ENCODE measurements around the gene NPR1. TPM values are rescaled to one million over a fixed set of nuclear protein-coding genes. Genes with fewer than 3 reads are reported as not detected.
A peak's percentile ranks its signal among the peaks of the same experiment; 100 is the strongest.

The NPR1 gene
- total and polyA plus RNA-seq, 2 donors from 2014 or later: 57.8 to 89.3 TPM

DNA sequence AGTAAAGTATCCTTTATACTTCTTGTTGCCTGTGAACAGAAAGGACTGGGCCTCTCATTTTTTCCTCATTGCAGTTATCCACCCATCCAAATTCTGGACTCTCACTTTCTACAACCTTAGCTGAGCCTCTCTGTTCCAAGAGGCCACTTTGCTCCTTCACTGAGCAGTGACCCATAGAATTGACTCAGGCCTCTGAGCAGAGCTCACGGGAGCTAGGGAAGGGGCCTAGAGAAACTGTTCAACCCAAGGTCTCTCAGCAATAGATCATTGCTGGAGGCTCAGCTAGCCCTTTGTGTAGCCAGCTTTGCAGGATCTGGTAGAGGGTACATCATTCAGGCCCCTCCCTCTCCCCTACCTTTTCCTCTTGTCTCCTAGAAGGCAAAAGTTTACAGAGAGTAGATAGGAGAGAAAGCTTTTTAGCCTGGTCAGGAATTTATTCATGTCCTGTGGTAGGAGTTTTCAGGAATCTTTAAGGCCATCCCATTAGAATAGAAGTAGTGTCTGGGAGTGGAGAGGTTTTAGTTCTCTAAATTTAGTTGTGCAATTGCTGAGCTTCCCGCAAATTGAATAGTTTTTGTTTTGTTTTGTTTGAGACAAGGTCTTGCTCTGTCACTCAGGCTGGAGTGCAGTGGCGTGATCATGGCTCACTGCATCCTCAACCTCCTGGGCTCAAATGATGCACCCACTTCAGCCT, 56.1 kb downstream of the NPR1 start:
- TF ChIP-seq, protein P1, sequence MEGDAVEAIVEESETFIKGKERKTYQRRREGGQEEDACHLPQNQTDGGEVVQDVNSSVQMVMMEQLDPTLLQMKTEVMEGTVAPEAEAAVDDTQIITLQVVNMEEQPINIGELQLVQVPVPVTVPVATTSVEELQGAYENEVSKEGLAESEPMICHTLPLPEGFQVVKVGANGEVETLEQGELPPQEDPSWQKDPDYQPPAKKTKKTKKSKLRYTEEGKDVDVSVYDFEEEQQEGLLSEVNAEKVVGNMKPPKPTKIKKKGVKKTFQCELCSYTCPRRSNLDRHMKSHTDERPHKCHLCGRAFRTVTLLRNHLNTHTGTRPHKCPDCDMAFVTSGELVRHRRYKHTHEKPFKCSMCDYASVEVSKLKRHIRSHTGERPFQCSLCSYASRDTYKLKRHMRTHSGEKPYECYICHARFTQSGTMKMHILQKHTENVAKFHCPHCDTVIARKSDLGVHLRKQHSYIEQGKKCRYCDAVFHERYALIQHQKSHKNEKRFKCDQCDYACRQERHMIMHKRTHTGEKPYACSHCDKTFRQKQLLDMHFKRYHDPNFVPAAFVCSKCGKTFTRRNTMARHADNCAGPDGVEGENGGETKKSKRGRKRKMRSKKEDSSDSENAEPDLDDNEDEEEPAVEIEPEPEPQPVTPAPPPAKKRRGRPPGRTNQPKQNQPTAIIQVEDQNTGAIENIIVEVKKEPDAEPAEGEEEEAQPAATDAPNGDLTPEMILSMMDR (IDR thresholded peaks at IDR 0.05; ENCODE audit: borderline replicate concordance, extremely low read depth, insufficient read depth): no peak
- FAIRE-seq: no peak
- intact Hi-C loops (cut with DNase I): no loop called here

DNA sequence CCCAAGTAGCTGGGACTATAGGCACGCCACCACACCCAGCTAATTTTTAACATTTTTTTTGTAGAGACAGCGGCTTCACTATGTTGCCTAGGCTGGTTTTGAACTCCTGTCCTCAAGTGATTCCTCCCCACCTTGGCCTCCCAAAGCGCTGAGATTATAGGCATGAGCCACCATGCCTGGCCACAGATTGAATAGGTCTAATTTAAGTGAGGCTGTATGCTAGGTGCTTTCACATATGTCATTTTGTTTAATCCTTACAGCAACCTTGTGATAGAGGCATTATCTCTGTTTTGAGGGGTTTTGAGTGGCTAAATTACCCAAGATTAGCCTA, 56.6 kb downstream of the NPR1 start:
- no peaks in the 10 kb centered on the region for H3K36me3 ChIP-seq (ENCODE audit: control insufficient read depth in 2 of 3, insufficient read depth in 3 of 3, low read length in 3 of 3)
- intact Hi-C loops (cut with DNase I): no loop called here
- H3K9ac ChIP-seq (ENCODE audit: low read length in 3 of 3): no peak overlapping the region
- H3K27me3 ChIP-seq (ENCODE audit: control insufficient read depth, insufficient read depth, low read length): no peaks in the 10 kb centered on the region
- TF ChIP-seq, protein P1 (IDR thresholded peaks at IDR 0.05; ENCODE audit: borderline replicate concordance, extremely low read depth, insufficient read depth): no peak
- H3K4me1 ChIP-seq (ENCODE audit: control insufficient read depth in 2 of 3, insufficient read depth in 2 of 3, low read depth in 1 of 3, low read length in 3 of 3): no peaks in the 10 kb centered on the region
- FAIRE-seq (no peak), DNase-seq (no peak)
- H3K4me3 ChIP-seq (ENCODE audit: low read length in 3 of 3): no peak overlapping the region
- H3K9me3 ChIP-seq (ENCODE audit: control insufficient read depth in 2 of 3, insufficient read depth in 1 of 3, low read length in 3 of 3): no peaks in the 10 kb centered on the region
- H3K27ac ChIP-seq (ENCODE audit: low read depth in 2 of 2, low read length in 2 of 2): no peak overlapping the region

More for the DNA sequence above, 56.1 kb downstream of the NPR1 start:
- DNase-seq: no peak
- Histone ChIP-seq H3K9ac (ENCODE audit: low read length in 3 of 3) (no peak overlapping the region), H3K27ac (ENCODE audit: low read depth in 2 of 2, low read length in 2 of 2) (no peak overlapping the region), H3K36me3 (ENCODE audit: control insufficient read depth in 2 of 3, insufficient read depth in 3 of 3, low read length in 3 of 3) (no peaks in the 10 kb centered on the region), H3K4me1 (ENCODE audit: control insufficient read depth in 2 of 3, insufficient read depth in 2 of 3, low read depth in 1 of 3, low read length in 3 of 3) (peaks cover 0 to 3% (median 0%) of the 10 kb centered on the region in 3 donors), H3K4me3 (ENCODE audit: low read length in 3 of 3) (no peak overlapping the region), H3K9me3 (ENCODE audit: control insufficient read depth in 2 of 3, insufficient read depth in 1 of 3, low read length in 3 of 3) (no peaks in the 10 kb centered on the region), H3K27me3 (ENCODE audit: control insufficient read depth, insufficient read depth, low read length) (no peaks in the 10 kb centered on the region)

DNA sequence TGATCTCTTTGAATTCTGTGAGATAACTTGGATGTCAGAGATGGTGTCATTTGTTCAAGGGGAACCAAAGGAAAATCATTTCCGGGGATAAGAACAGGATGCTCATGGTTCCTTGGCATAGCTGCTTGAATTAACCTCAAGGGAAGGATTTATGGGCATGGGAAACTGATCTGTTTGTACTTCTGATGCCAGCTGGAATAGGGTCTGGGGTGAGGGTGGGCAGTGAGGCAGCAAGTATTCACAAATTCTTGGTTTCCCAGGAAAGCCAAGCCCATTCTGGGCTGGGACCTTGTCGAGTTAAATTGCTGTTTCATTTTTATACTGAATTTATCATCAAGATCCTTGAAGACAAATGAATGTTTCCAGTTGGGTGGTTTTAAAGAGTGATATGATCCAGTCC, 63.5 kb downstream of the NPR1 start:
- H3K36me3 ChIP-seq (ENCODE audit: control insufficient read depth in 2 of 3, insufficient read depth in 3 of 3, low read length in 3 of 3): peaks cover 15 to 26% (median 18%) of the 10 kb centered on the region in 3 donors
- intact Hi-C loops (cut with DNase I): no loop called here
- no peak overlapping the region for H3K9ac ChIP-seq (ENCODE audit: low read length in 3 of 3)
- TF ChIP-seq, protein P1 (IDR thresholded peaks at IDR 0.05; ENCODE audit: borderline replicate concordance, extremely low read depth, insufficient read depth): no peak
- peak overlapping the region; percentile 32 to 52 for H3K27ac ChIP-seq (ENCODE audit: low read depth in 2 of 2, low read length in 2 of 2)
- H3K4me3 ChIP-seq (ENCODE audit: low read length in 3 of 3): no peak overlapping the region
- FAIRE-seq (no peak), DNase-seq (peak in 4 of 5 donors; percentile 64 to 93 (median 84))
- H3K9me3 ChIP-seq (ENCODE audit: control insufficient read depth in 2 of 3, insufficient read depth in 1 of 3, low read length in 3 of 3): no peaks in the 10 kb centered on the region
- no peaks in the 10 kb centered on the region for H3K27me3 ChIP-seq (ENCODE audit: control insufficient read depth, insufficient read depth, low read length)
- H3K4me1 ChIP-seq (ENCODE audit: control insufficient read depth in 2 of 3, insufficient read depth in 2 of 3, low read depth in 1 of 3, low read length in 3 of 3): peaks cover 11 to 32% (median 26%) of the 10 kb centered on the region in 3 donors
